Loucy (cell line): ENCODE data around the gene IQCN.

Experiments
- CTCF ChIP-seq: fragments of 200-600 bp; sonication (generic); conservative IDR thresholded peaks from 2 replicates; pipeline ENCODE4 v1.5.1; 2014; ENCODE audit warnings: mild to moderate bottlenecking, antibody characterized with exemption, low read length
- EZH2phosphoT487 ChIP-seq: fragments of 200-600 bp; IDR thresholded peaks from 2 replicates; pipeline ENCODE4 v1.6.1; 2018; ENCODE audit warnings: antibody characterized with exemption, mild to moderate bottlenecking, moderate library complexity, borderline replicate concordance

DNA sequence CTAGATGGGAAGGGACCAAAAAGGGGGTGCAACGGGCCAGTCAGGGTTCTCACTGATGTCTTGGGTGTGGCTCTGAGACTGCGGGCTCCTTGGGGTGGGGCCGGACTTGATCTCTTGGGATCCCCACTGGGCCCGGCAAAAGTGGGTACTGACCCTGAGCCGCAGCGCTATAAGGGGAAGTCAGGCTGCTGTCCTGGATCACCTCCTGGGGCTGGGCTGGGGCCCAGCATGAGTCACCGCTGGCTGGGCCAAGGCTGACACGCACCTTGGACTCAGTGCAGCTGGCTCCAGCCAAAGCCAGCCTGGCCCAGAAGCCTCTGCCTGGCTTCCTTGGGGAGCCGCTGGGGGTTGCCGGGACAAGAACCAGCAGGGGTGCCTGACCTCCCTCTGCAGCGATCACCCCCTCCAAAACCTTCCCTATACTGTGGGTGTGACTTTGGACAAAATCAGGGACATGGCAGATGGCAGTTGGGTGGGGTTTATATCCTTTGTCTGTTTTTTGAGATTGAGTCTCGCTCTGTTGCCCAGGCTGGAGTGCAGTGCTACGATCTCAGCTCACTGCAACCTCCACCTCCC is 617 bp upstream of the IQCN start:
- TF ChIP-seq CTCF (no peak), EZH2phosphoT487 (no peak)
